Lower lobe of right lung (tissue), 2 donors: ENCODE data around the gene PTPRF. TPM values are rescaled to one million over a fixed set of nuclear protein-coding genes. Genes with fewer than 3 reads are reported as not detected.

Experiments
- ATAC-seq, 2 donors: fragments of 200-7000 bp; cut with Tn5 transposase; one replicate each; pipeline ENCODE4 v1.9.1; 2020 to 2022; ENCODE audit warnings: mild to moderate bottlenecking in 2 of 2, moderate library complexity in 2 of 2
- DNase-seq: peaks from one replicate; pipeline ENCODE4 v3.0.0-alpha.2; 2020
- H3K27ac ChIP-seq: fragments of 200-600 bp; one replicate; pipeline ENCODE4 v1.8.0; 2022
- H3K27me3 ChIP-seq: fragments of 200-600 bp; one replicate; pipeline ENCODE4 v1.8.0; 2022; ENCODE audit warnings: low read depth
- H3K36me3 ChIP-seq: fragments of 200-600 bp; one replicate; pipeline ENCODE4 v1.8.0; 2022; ENCODE audit warnings: mild to moderate bottlenecking
- H3K4me1 ChIP-seq: fragments of 200-600 bp; one replicate; pipeline ENCODE4 v1.8.0; 2022
- H3K4me3 ChIP-seq: fragments of 200-600 bp; one replicate; pipeline ENCODE4 v1.8.0; 2022; ENCODE audit warnings: mild to moderate bottlenecking
- H3K9me3 ChIP-seq: fragments of 200-600 bp; one replicate; pipeline ENCODE4 v1.8.0; 2022
- CTCF ChIP-seq: fragments of 200-600 bp; IDR thresholded peaks from one replicate; pipeline ENCODE4 v1.8.0; 2022; ENCODE audit warnings: antibody characterized with exemption, mild to moderate bottlenecking
- intact Hi-C: fragments of 100-400 bp; cut with DNase I; formaldehyde crosslinking; loops from one replicate; pipeline ENCODE4 v1.11.0; 2022
- total RNA-seq: library from RNA; stranded (reverse); fragmentation: NEBNext Ultra II Directional; extraction: Animal tissue kit (Norgen Biotek cat#: 25700); gene quantifications from one replicate; pipeline ENCODE4 v1.2.1, GENCODE V29; 2021
- donor health status: DM: no; HTN: yes; CAD: no; lungs with severe emphysema.

Gene PTPRF
- total RNA-seq, 1 donor from 2014 or later: 176 TPM

- intact Hi-C loops: no loop called here
- Histone ChIP-seq H3K9me3 (no peaks in the 10 kb centered on the region), H3K27ac (no peak overlapping the region), H3K27me3 (no peaks in the 10 kb centered on the region), H3K4me3 (no peak overlapping the region), H3K36me3 (no peaks in the 10 kb centered on the region), H3K4me1 (peaks cover 39% of the 10 kb centered on the region)
- DNase-seq (no peak), ATAC-seq (no peak)
- TF ChIP-seq CTCF: no peak
Measured at GRCh38 chr1:43538969-43539368, 8.3 kb downstream of the PTPRF start.

GRCh38 chr1:43539726-43540434, 9.2 kb downstream of the PTPRF start:
- Histone ChIP-seq H3K36me3 (no peaks in the 10 kb centered on the region), H3K27me3 (no peaks in the 10 kb centered on the region), H3K4me3 (no peak overlapping the region), H3K27ac (no peak overlapping the region), H3K9me3 (no peaks in the 10 kb centered on the region), H3K4me1 (peaks cover 48% of the 10 kb centered on the region)
- ATAC-seq (no peak), DNase-seq (peak; percentile 21)
- intact Hi-C loops: no loop called here
- TF ChIP-seq CTCF: no peak

GRCh38 chr1:43540653-43541071, 10.0 kb downstream of the PTPRF start:
- H3K27ac ChIP-seq: peak overlapping the region; percentile 41
- H3K9me3 ChIP-seq: no peaks in the 10 kb centered on the region
- H3K4me1 ChIP-seq: peaks cover 56% of the 10 kb centered on the region
- TF ChIP-seq CTCF: no peak
- no peaks in the 10 kb centered on the region for H3K36me3 ChIP-seq
- ATAC-seq: no peak
- intact Hi-C loops: no loop called here
- DNase-seq: peak; percentile 41
- no peak overlapping the region for H3K4me3 ChIP-seq
- no peaks in the 10 kb centered on the region for H3K27me3 ChIP-seq

GRCh38 chr1:43541141-43541540, 10.5 kb downstream of the PTPRF start:
- ATAC-seq (no peak), DNase-seq (no peak)
- Histone ChIP-seq H3K27ac (peak overlapping the region; percentile 41), H3K4me3 (no peak overlapping the region), H3K27me3 (no peaks in the 10 kb centered on the region), H3K9me3 (no peaks in the 10 kb centered on the region), H3K36me3 (no peaks in the 10 kb centered on the region), H3K4me1 (peaks cover 61% of the 10 kb centered on the region)
- TF ChIP-seq CTCF: no peak
- intact Hi-C loops: no loop called here

GRCh38 chr1:43541721-43542401, 11.2 kb downstream of the PTPRF start:
- H3K4me1 ChIP-seq: peaks cover 65% of the 10 kb centered on the region
- no peaks in the 10 kb centered on the region for H3K27me3 ChIP-seq
- H3K9me3 ChIP-seq: no peaks in the 10 kb centered on the region
- intact Hi-C loops: no loop called here
- peak; percentile 72 to 79 for ATAC-seq
- no peaks in the 10 kb centered on the region for H3K36me3 ChIP-seq
- no peak overlapping the region for H3K27ac ChIP-seq
- no peak for TF ChIP-seq CTCF
- no peak overlapping the region for H3K4me3 ChIP-seq
- peak; percentile 79 for DNase-seq
